GM23248 (cell line): ENCODE measurements around the gene DUOXA1. TPM values are rescaled to one million over a fixed set of nuclear protein-coding genes. Genes with fewer than 3 reads are reported as not detected.

ENCODE experiments used
- DNase-seq: peaks from one replicate; pipeline ENCODE4 v3.0.0-alpha.2; 2015
- H2AFZ ChIP-seq: fragments of 200-600 bp; sonication (generic); 2 replicates; pipeline ENCODE4 v1.6.1; 2016; ENCODE audit warnings: antibody characterized with exemption
- H3F3A ChIP-seq: fragments of 200-600 bp; sonication (generic); 2 replicates; pipeline ENCODE4 v1.6.1; 2016; ENCODE audit warnings: mild to moderate bottlenecking, antibody characterized with exemption, mixed run types; ENCODE audit not compliant: insufficient read depth
- H3K27ac ChIP-seq: fragments of 200-600 bp; sonication (generic); 2 replicates; pipeline ENCODE4 v1.5.1; 2016; ENCODE audit warnings: mild to moderate bottlenecking
- H3K27me3 ChIP-seq: fragments of 200-600 bp; sonication (generic); replicated peaks from 2 replicates; pipeline ENCODE4 v1.6.1; 2016; ENCODE audit warnings: mild to moderate bottlenecking; ENCODE audit not compliant: insufficient read depth
- H3K36me3 ChIP-seq: fragments of 200-600 bp; sonication (generic); 2 replicates; pipeline ENCODE4 v1.6.1; 2016; ENCODE audit warnings: low read depth, mild to moderate bottlenecking
- H3K4me1 ChIP-seq: fragments of 200-600 bp; sonication (generic); 2 replicates; pipeline ENCODE4 v1.6.1; 2016; ENCODE audit warnings: mild to moderate bottlenecking; ENCODE audit not compliant: insufficient read depth
- H3K4me2 ChIP-seq: fragments of 200-600 bp; sonication (generic); one replicate; pipeline ENCODE4 v1.6.1; 2016; ENCODE audit warnings: mild to moderate bottlenecking; ENCODE audit not compliant: unreplicated experiment
- H3K4me3 ChIP-seq: fragments of 200-600 bp; sonication (generic); 2 replicates; pipeline ENCODE4 v1.5.1; 2016; ENCODE audit warnings: mild to moderate bottlenecking
- H3K79me2 ChIP-seq: fragments of 200-600 bp; sonication (generic); 2 replicates; pipeline ENCODE4 v1.6.1; 2016; ENCODE audit warnings: mild to moderate bottlenecking; ENCODE audit not compliant: insufficient read depth
- H3K9ac ChIP-seq: fragments of 200-600 bp; sonication (generic); 2 replicates; pipeline ENCODE4 v1.6.1; 2016; ENCODE audit warnings: mild to moderate bottlenecking
- H3K9me2 ChIP-seq: fragments of 200-600 bp; sonication (generic); 2 replicates; pipeline ENCODE4 v1.6.1; 2016; ENCODE audit warnings: mixed run types, mild to moderate bottlenecking, moderate library complexity; ENCODE audit not compliant: insufficient read depth
- H3K9me3 ChIP-seq: fragments of 200-600 bp; sonication (generic); one replicate; pipeline ENCODE4 v1.6.1; 2017; ENCODE audit warnings: low read depth
- H4K20me1 ChIP-seq: fragments of 200-600 bp; sonication (generic); 2 replicates; pipeline ENCODE4 v1.6.0; 2016; ENCODE audit not compliant: insufficient read depth
- EZH2 ChIP-seq: fragments of 200-600 bp; sonication (generic); IDR thresholded peaks from 2 replicates; pipeline ENCODE4 v1.6.1; 2018; ENCODE audit warnings: antibody characterized with exemption, mild to moderate bottlenecking; ENCODE audit not compliant: insufficient read depth, poor library complexity, severe bottlenecking
- EZH2phosphoT487 ChIP-seq: fragments of 200-600 bp; sonication (generic); IDR thresholded peaks from 2 replicates; pipeline ENCODE4 v1.6.1; 2018; ENCODE audit warnings: antibody characterized with exemption, moderate library complexity, mild to moderate bottlenecking, low read depth; ENCODE audit not compliant: insufficient read depth
- WGBS, 2 experiments: methylation state at CpG; one replicate each; pipeline ENCODE4 v1.1.6; 2015 to 2017; ENCODE audit warnings: low lambda C conversion rate in 2 of 2, low coverage in 1 of 2; ENCODE audit errors: missing lambda C conversion rate in 2 of 2; 5-methylcytosine and 5-hydroxymethylcytosine counted together
- in situ Hi-C: fragments of 300-500 bp; cut with MboI; formaldehyde crosslinking; loops from 2 replicates; pipeline ENCODE4 v1.15.0; 2020
- polyA plus RNA-seq: library from polyadenylated mRNA; unstranded; fragments of >200 nt; fragmentation: Nextera tagmentation; extraction: Ambion mirVana; gene quantifications from 2 replicates; pipeline ENCODE4 v1.2.1, GENCODE V29; 2016
- total RNA-seq: library from RNA; depleted of rRNA; stranded (reverse); fragments of >200 nt; shearing (Covaris generic); gene quantifications from 2 replicates; pipeline ENCODE4 v1.2.3, GENCODE V29; 2014

DUOXA1 gene
- total and polyA plus RNA-seq, 2 experiments from 2014 or later, result 0.61 to 2.4 TPM

GRCh38 chr15:45102226-45102625 lies 27.5 kb downstream of the DUOXA1 start:
- no peak overlapping the region for H3K27ac ChIP-seq

GRCh38 chr15:45101749-45102148 lies 27.9 kb downstream of the DUOXA1 start:
- TF ChIP-seq EZH2phosphoT487 (no peak), EZH2 (no peak)
- Histone ChIP-seq H3K9ac (no peak overlapping the region), H3K9me3 (no peaks in the 10 kb centered on the region), H3K4me3 (no peak overlapping the region), H3K79me2 (no peaks in the 10 kb centered on the region), H4K20me1 (no peaks in the 10 kb centered on the region), H2AFZ (no peak overlapping the region), H3K4me2 (no peak overlapping the region), H3K9me2 (no peaks in the 10 kb centered on the region), H3K4me1 (no peaks in the 10 kb centered on the region), H3F3A (no peaks in the 10 kb centered on the region), H3K27ac (no peak overlapping the region), H3K36me3 (no peaks in the 10 kb centered on the region), H3K27me3 (no peaks in the 10 kb centered on the region)
- DNase-seq, result no peak
- in situ Hi-C loops, result no loop called here
- 74 to 76% methylated on average over 12 of the region's 12 CpGs for WGBS, 2 experiments

More at GRCh38 chr15:45102226-45102625, 27.5 kb downstream of the DUOXA1 start:
- Histone ChIP-seq H3K9ac (no peak overlapping the region), H3K9me2 (no peaks in the 10 kb centered on the region), H3K27me3 (no peaks in the 10 kb centered on the region), H3K79me2 (no peaks in the 10 kb centered on the region), H3K36me3 (no peaks in the 10 kb centered on the region), H3K4me3 (no peak overlapping the region), H2AFZ (no peak overlapping the region), H3K4me1 (no peaks in the 10 kb centered on the region), H3K4me2 (no peak overlapping the region), H3F3A (no peaks in the 10 kb centered on the region), H3K9me3 (no peaks in the 10 kb centered on the region), H4K20me1 (no peaks in the 10 kb centered on the region)
- DNase-seq, result no peak
- in situ Hi-C loops, result no loop called here
- no peak for TF ChIP-seq EZH2phosphoT487
- no peak for TF ChIP-seq EZH2
- 72 to 73% methylated on average over 6 of the region's 6 CpGs for WGBS, 2 experiments

- H4K20me1 ChIP-seq, result no peaks in the 10 kb centered on the region
- in situ Hi-C loops, result no loop called here
- H3K9me2 ChIP-seq, result no peaks in the 10 kb centered on the region
- no peak overlapping the region for H3K9ac ChIP-seq
- no peaks in the 10 kb centered on the region for H3K4me1 ChIP-seq
- H3K9me3 ChIP-seq, result no peaks in the 10 kb centered on the region
- H3K27me3 ChIP-seq, result no peaks in the 10 kb centered on the region
- H3K27ac ChIP-seq, result no peak overlapping the region
- no peaks in the 10 kb centered on the region for H3F3A ChIP-seq
- H3K36me3 ChIP-seq, result no peaks in the 10 kb centered on the region
- H2AFZ ChIP-seq, result no peak overlapping the region
- H3K4me3 ChIP-seq, result no peak overlapping the region
- 57 to 62% methylated on average over 7 of the region's 7 CpGs for WGBS, 2 experiments
- H3K4me2 ChIP-seq, result no peak overlapping the region
- DNase-seq, result peak; percentile 26
- TF ChIP-seq EZH2phosphoT487 (no peak), EZH2 (no peak)
- no peaks in the 10 kb centered on the region for H3K79me2 ChIP-seq
Observed at GRCh38 chr15:45100884-45101625, 28.6 kb downstream of the DUOXA1 start.

- H3F3A ChIP-seq, result no peaks in the 10 kb centered on the region
- H3K36me3 ChIP-seq, result no peaks in the 10 kb centered on the region
- H3K9me3 ChIP-seq, result no peaks in the 10 kb centered on the region
- no peaks in the 10 kb centered on the region for H3K27me3 ChIP-seq
- H3K79me2 ChIP-seq, result no peaks in the 10 kb centered on the region
- no peaks in the 10 kb centered on the region for H3K9me2 ChIP-seq
- DNase-seq, result no peak
- no peaks in the 10 kb centered on the region for H3K4me1 ChIP-seq
- H3K4me2 ChIP-seq, result no peak overlapping the region
- in situ Hi-C loops, result no loop called here
- no peaks in the 10 kb centered on the region for H4K20me1 ChIP-seq
- no peak overlapping the region for H3K27ac ChIP-seq
- TF ChIP-seq EZH2 (no peak), EZH2phosphoT487 (no peak)
- WGBS, 2 experiments, result 73% methylated on average over 23 of the region's 23 CpGs
- no peak overlapping the region for H2AFZ ChIP-seq
- H3K9ac ChIP-seq, result no peak overlapping the region
- no peak overlapping the region for H3K4me3 ChIP-seq
Observed at GRCh38 chr15:45099549-45100165, 30.0 kb downstream of the DUOXA1 start.
